Mesothelial cell of epicardium (in vitro differentiated cells): Measurements from ENCODE around the gene CDC42BPA. TPM values are rescaled to one million over a fixed set of nuclear protein-coding genes. Genes with fewer than 3 reads are reported as not detected.

ENCODE experiments used
- DNase-seq, 2 experiments: peaks; one replicate each; pipeline ENCODE4 v3.0.0; 2021; ENCODE audit warnings: low spot score in 2 of 2; ENCODE audit not compliant: unreplicated experiment in 2 of 2
- H3K27ac Mint-ChIP-seq: 2 replicates; pipeline ENCODE4 v1.8.0; 2021; ENCODE audit warnings: mixed read lengths
- H3K27me3 Mint-ChIP-seq: 2 replicates; pipeline ENCODE4 v1.8.0; 2021; ENCODE audit warnings: low read depth, mixed read lengths
- H3K36me3 Mint-ChIP-seq: 2 replicates; pipeline ENCODE4 v1.8.0; 2021; ENCODE audit warnings: mixed read lengths
- H3K4me1 Mint-ChIP-seq: 2 replicates; pipeline ENCODE4 v1.8.0; 2021; ENCODE audit warnings: mixed read lengths
- H3K4me3 Mint-ChIP-seq: 2 replicates; pipeline ENCODE4 v1.8.0; 2021; ENCODE audit warnings: mild to moderate bottlenecking, moderate library complexity, mixed read lengths
- H3K9me3 Mint-ChIP-seq: 2 replicates; pipeline ENCODE4 v1.8.0; 2021; ENCODE audit warnings: mixed read lengths
- total RNA-seq: library from RNA; stranded (reverse); gene quantifications from 3 replicates; pipeline ENCODE4 v1.2.1, GENCODE V29; 2021
- TF ChIP-seq, protein P1 (sequence below): fragments of 200-600 bp; sonication (generic); IDR thresholded peaks from one replicate; pipeline ENCODE4 v1.5.0; 2021; ENCODE audit warnings: antibody characterized with exemption; ENCODE audit not compliant: unreplicated experiment

The CDC42BPA gene
- total RNA-seq, 1 donor from 2014 or later: 44.4 TPM

DNA sequence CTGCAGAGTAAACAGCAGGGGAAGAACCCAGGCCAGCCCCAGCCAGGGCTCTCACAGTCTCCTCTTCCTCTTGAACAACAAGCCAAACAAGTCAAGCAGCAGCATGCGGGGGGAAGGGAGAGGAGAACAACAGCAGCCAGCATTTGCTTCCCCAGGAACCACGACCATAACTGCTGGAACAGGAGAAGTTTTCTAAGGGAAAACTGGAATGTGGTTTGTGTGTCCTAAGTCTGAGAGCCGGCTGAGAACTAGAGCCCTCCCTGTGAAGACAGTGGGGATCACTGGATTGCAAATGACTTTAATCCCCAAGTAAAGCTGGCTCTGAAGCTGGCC, 330.0 kb downstream of the CDC42BPA start:
- H3K27me3 Mint-ChIP-seq: no peaks in the 10 kb centered on the region
- H3K36me3 Mint-ChIP-seq: peaks cover 17% of the 10 kb centered on the region
- H3K4me3 Mint-ChIP-seq: no peak overlapping the region
- TF ChIP-seq, protein P1, sequence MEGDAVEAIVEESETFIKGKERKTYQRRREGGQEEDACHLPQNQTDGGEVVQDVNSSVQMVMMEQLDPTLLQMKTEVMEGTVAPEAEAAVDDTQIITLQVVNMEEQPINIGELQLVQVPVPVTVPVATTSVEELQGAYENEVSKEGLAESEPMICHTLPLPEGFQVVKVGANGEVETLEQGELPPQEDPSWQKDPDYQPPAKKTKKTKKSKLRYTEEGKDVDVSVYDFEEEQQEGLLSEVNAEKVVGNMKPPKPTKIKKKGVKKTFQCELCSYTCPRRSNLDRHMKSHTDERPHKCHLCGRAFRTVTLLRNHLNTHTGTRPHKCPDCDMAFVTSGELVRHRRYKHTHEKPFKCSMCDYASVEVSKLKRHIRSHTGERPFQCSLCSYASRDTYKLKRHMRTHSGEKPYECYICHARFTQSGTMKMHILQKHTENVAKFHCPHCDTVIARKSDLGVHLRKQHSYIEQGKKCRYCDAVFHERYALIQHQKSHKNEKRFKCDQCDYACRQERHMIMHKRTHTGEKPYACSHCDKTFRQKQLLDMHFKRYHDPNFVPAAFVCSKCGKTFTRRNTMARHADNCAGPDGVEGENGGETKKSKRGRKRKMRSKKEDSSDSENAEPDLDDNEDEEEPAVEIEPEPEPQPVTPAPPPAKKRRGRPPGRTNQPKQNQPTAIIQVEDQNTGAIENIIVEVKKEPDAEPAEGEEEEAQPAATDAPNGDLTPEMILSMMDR: no peak
- H3K27ac Mint-ChIP-seq: peak overlapping the region; percentile 50
- peaks cover 16% of the 10 kb centered on the region for H3K4me1 Mint-ChIP-seq
- no peaks in the 10 kb centered on the region for H3K9me3 Mint-ChIP-seq
- DNase-seq: no peak

DNA sequence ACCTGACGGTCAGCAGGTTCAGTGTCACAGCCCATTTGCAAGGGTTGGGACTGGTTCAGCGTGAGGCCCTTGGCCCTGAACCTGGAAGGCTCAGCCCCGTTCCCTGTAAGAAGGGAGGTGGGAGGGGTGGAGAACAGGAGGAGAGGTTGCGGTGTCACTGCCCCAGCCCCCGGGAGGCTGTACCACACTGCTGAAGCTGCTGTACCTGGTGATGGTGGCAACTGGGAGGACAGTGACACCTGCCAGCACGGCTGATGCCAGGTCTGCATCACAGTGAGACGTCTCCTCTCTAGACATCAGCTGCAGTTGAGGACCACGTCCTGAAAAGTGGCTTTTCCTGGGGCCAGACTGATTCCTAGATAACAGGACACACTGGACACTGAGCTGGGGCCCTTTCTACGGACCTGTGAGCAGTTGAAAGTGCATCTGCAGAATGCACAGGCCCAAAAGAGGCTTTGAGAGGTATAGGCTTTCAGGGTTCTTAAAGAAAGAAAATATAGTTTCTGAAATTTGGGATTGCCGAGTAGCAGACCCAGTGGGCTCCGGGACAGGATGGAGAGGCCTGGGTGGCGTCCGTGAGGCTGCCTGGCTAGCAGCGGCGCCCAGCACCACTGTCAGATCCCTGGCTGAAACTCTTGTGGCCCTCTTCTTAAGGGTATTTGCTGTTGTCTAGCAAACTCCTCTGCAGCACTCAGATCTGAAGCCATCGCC, 330.5 kb downstream of the CDC42BPA start:
- Mint-ChIP-seq H3K4me1 (peaks cover 16% of the 10 kb centered on the region), H3K27me3 (no peaks in the 10 kb centered on the region), H3K4me3 (no peak overlapping the region), H3K27ac (peak overlapping the region; percentile 50), H3K36me3 (peaks cover 15% of the 10 kb centered on the region), H3K9me3 (no peaks in the 10 kb centered on the region)
- no peak for DNase-seq
- TF ChIP-seq, protein P1: no peak

DNA sequence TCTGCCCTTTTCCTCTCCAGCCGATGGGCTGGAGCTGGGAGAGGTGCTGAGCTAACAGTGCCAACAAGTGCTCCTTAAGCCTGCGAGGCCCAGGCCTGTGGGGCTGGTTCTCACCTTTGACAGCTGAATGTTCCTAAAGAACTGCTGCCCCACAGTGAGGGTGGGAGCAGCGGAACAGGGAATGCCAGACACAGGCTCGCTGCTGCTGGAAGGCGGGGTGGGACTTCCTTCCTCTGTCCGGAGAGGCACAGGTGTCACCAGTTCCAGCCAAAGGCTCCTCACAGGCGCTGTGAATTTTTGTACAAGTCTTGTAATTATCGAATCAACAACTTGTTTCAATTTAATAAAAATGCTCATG, 331.1 kb downstream of the CDC42BPA start:
- TF ChIP-seq, protein P1: no peak
- Mint-ChIP-seq H3K27me3 (no peaks in the 10 kb centered on the region), H3K4me1 (peaks cover 16% of the 10 kb centered on the region), H3K27ac (no peak overlapping the region), H3K36me3 (peaks cover 15% of the 10 kb centered on the region), H3K9me3 (no peaks in the 10 kb centered on the region), H3K4me3 (no peak overlapping the region)
- no peak for DNase-seq

DNA sequence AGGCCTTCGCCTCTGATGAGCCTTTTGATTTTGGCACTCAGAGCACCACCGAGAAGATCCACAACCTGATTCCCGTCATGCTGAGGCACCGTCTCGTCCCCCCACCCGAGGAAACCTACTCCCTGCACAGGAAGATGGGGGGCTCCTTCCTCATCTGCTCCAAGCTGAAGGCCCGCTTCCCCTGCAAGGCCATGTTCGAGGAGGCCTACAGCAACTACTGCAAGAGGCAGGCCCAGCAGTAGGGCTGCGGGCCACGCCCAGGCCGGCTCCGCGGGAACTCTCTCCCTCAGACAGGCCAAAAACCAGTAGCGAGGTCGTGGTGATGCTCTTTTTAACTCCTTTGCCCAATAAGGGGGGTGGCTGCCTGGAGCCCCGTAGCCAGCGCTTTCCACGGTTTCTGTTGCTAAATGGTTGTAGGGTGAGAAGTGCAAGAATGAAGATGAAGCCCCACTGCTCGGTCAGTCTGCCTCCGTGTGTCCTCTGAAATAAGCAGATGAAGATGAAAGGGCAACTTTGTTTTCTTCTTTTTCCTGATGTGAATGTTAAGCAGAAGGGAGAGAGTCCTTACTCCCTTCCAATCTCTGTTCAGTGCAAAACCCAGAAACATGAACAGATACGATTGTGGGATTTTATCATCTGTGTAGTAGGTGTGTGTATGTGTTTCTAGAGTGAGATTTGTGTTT, 331.7 kb downstream of the CDC42BPA start:
- peaks cover 16% of the 10 kb centered on the region for H3K4me1 Mint-ChIP-seq
- TF ChIP-seq, protein P1: no peak
- H3K36me3 Mint-ChIP-seq: peaks cover 15% of the 10 kb centered on the region
- no peak overlapping the region for H3K27ac Mint-ChIP-seq
- no peak for DNase-seq
- no peaks in the 10 kb centered on the region for H3K9me3 Mint-ChIP-seq
- no peak overlapping the region for H3K4me3 Mint-ChIP-seq
- H3K27me3 Mint-ChIP-seq: no peaks in the 10 kb centered on the region

DNA sequence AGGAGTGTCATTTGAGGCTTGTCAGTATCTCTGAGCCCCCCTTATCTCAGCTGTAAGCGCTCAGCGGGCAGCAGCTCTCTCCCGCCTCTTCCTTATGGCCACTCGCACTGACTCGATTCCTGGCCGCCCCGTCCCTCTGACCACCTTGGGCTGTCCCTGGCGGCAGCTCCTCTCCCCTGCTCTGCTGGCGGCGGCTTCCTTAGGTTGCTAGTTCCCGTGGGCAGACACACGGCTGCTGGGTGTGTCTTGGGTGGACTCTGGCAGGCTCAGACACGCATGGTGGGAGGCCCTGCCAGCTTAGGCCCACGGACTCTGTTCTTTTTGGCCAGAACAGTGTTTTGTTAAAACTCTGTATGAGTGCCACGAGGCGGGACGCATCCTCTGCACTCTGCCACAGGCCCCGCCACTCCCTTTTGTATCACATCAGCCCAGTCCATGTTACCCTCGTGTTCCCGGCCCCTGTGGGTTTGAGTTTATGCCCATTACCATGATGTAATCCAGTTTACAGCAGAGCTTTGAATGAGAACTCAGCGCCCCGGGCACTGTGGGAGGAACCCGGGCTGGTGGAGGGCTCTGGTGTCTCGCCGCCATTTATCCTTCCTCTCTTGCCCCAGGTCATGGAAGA, 332.3 kb downstream of the CDC42BPA start:
- TF ChIP-seq, protein P1: no peak
- DNase-seq: no peak
- H3K27me3 Mint-ChIP-seq: no peaks in the 10 kb centered on the region
- H3K9me3 Mint-ChIP-seq: no peaks in the 10 kb centered on the region
- H3K27ac Mint-ChIP-seq: no peak overlapping the region
- H3K4me3 Mint-ChIP-seq: no peak overlapping the region
- H3K4me1 Mint-ChIP-seq: peaks cover 16% of the 10 kb centered on the region
- H3K36me3 Mint-ChIP-seq: peaks cover 15% of the 10 kb centered on the region
